Ectodermal cell (in vitro differentiated cells): ENCODE measurements around the gene CFDP1.
A peak's percentile ranks its signal among the peaks of the same experiment; 100 is the strongest.

ENCODE experiments used
- H3K27ac ChIP-seq: 2 replicates; pipeline ENCODE4 v1.7.0; 2013; ENCODE audit warnings: mild to moderate bottlenecking, low read depth, low read length; ENCODE audit not compliant: insufficient read depth, poor library complexity, severe bottlenecking
- H3K27me3 ChIP-seq: 2 replicates; pipeline ENCODE4 v1.7.0; 2013; ENCODE audit warnings: mild to moderate bottlenecking, low read length; ENCODE audit not compliant: insufficient read depth, control insufficient read depth, poor library complexity, severe bottlenecking
- H3K36me3 ChIP-seq: one replicate; pipeline ENCODE4 v1.7.0; 2013; ENCODE audit warnings: low read length; ENCODE audit not compliant: control insufficient read depth, insufficient read depth
- H3K4me1 ChIP-seq: one replicate; pipeline ENCODE4 v1.7.0; 2013; ENCODE audit warnings: low read length; ENCODE audit not compliant: control insufficient read depth, insufficient read depth
- H3K4me3 ChIP-seq: 2 replicates; pipeline ENCODE4 v1.7.0; 2013; ENCODE audit warnings: low read depth, low read length, control low read depth; ENCODE audit not compliant: insufficient read depth
- H3K9me3 ChIP-seq: 2 replicates; pipeline ENCODE4 v1.7.0; 2013; ENCODE audit warnings: mild to moderate bottlenecking, low read length, moderate library complexity; ENCODE audit not compliant: control insufficient read depth
- WGBS, 2 experiments: methylation state at CpG; one replicate each; pipeline ENCODE4 v1.1.7; 2013; ENCODE audit warnings: missing lambda C conversion rate in 2 of 2; 5-methylcytosine and 5-hydroxymethylcytosine counted together

CFDP1 gene

GRCh38 chr16:75376475-75377161, 56.7 kb downstream of the CFDP1 start:
- WGBS, 2 experiments: 87 to 89% methylated on average over 7 of the region's 7 CpGs
- Histone ChIP-seq H3K4me3 (no peak overlapping the region), H3K27ac (peak overlapping the region; percentile 22), H3K36me3 (no peaks in the 10 kb centered on the region), H3K9me3 (no peaks in the 10 kb centered on the region), H3K4me1 (peaks cover 19% of the 10 kb centered on the region), H3K27me3 (no peaks in the 10 kb centered on the region)

DNA sequence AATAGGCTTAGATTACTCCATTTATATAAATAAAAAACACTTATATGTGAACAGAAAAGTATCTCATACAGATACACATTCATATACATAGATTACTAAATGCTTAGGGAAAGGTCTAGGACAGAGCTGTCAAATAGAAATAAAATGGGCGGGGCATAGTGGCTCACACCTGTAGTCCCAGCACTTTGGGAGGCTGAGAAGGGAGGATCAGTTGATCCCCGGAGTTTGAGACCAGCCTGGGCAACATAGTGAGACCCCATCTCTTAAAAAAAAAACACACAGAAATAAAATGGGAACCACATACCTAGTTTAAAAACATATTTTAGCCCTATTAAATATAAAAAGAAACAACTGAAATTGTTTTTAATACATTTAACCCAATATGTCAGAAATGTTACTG, 58.9 kb downstream of the CFDP1 start:
- Histone ChIP-seq H3K36me3 (no peaks in the 10 kb centered on the region), H3K27me3 (no peaks in the 10 kb centered on the region), H3K27ac (no peak overlapping the region), H3K4me3 (no peak overlapping the region), H3K9me3 (no peaks in the 10 kb centered on the region), H3K4me1 (peaks cover 19% of the 10 kb centered on the region)
- 89 to 99% methylated on average over 2 of the region's 2 CpGs for WGBS, 2 experiments

- no peaks in the 10 kb centered on the region for H3K27me3 ChIP-seq
- H3K4me3 ChIP-seq: no peak overlapping the region
- 95 to 97% methylated on average over 2 to 3 of the region's 3 CpGs for WGBS, 2 experiments
- no peak overlapping the region for H3K27ac ChIP-seq
- no peaks in the 10 kb centered on the region for H3K9me3 ChIP-seq
- peaks cover 8% of the 10 kb centered on the region for H3K4me1 ChIP-seq
- H3K36me3 ChIP-seq: no peaks in the 10 kb centered on the region
Observed at GRCh38 chr16:75372236-75372856, 61.0 kb downstream of the CFDP1 start.

GRCh38 chr16:75371171-75371570, 62.1 kb downstream of the CFDP1 start:
- Histone ChIP-seq H3K27ac (no peak overlapping the region), H3K9me3 (no peaks in the 10 kb centered on the region), H3K36me3 (no peaks in the 10 kb centered on the region), H3K27me3 (no peaks in the 10 kb centered on the region), H3K4me3 (no peak overlapping the region), H3K4me1 (no peaks in the 10 kb centered on the region)
- 75 to 97% methylated on average over 1 to 3 of the region's 3 CpGs for WGBS, 2 experiments

DNA sequence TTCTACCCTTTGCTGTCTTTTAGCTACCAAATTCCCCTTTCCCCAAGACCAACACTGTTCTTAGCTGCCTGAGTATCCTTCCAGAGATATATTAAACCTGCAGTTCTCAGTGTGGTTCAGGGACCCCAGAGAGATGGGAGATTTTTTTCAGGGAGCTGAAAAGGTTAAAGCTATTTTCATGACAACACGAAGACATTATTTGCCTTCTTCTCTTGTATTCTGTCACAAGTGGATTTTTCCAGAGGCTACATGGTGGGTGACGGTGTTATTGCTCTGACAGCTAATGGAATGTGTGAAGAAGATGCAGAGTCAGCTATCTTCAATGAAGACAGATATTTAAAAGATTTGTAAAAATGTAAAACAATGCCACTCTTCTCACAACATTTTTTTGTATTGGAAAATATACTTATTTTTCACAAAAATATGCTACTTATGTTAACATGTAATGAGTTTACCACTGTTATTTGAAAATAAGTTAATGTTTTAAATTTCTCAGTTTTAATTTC, 69.0 kb downstream of the CFDP1 start:
- no peak overlapping the region for H3K4me3 ChIP-seq
- no peaks in the 10 kb centered on the region for H3K9me3 ChIP-seq
- no peaks in the 10 kb centered on the region for H3K27me3 ChIP-seq
- 90 to 100% methylated on average over 2 of the region's 2 CpGs for WGBS, 2 experiments
- no peak overlapping the region for H3K27ac ChIP-seq
- H3K4me1 ChIP-seq: no peaks in the 10 kb centered on the region
- no peaks in the 10 kb centered on the region for H3K36me3 ChIP-seq

DNA sequence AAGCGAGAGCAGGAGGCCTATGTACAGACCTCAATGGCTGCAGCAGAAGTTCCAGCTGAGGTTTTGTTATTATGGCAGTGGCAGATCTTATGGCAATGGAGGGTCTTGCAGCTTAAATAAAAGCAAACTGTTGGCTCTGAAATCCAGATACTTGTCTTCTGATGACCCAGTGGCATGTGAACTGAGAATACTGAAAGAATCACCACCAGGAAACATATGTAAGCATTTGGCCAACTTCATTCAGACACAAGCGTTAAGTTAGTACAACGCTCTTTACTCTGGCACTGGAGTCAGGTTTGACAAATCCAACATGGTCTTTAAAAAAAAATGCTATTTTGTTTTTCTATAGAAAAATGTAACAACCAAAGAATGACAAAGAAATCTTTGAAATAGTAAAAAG, 70.5 kb downstream of the CFDP1 start:
- Histone ChIP-seq H3K4me1 (no peaks in the 10 kb centered on the region), H3K27me3 (no peaks in the 10 kb centered on the region), H3K4me3 (no peak overlapping the region), H3K27ac (peak overlapping the region; percentile 44), H3K36me3 (no peaks in the 10 kb centered on the region), H3K9me3 (no peaks in the 10 kb centered on the region)
- 93 to 95% methylated on average over 3 of the region's 3 CpGs for WGBS, 2 experiments

DNA sequence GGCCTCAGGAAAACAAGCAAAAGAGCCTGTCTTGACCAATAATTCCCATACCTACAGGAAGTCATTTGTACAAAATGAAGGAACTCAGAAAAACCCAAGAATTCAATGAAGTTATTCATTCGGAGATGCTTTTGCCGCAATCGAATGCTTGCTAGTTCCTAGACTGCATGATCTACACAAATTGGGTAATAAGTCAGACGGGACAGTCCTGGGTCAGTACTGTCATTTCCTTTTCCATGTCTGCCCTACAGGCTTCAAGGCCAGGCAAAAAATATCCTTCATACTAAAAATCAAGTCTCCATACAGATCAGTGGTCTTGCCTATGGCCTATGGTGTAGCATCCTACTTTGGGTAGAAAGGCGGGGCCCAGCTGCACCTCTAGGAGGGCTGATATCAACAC, 71.4 kb downstream of the CFDP1 start:
- no peaks in the 10 kb centered on the region for H3K9me3 ChIP-seq
- H3K27me3 ChIP-seq: no peaks in the 10 kb centered on the region
- H3K4me3 ChIP-seq: no peak overlapping the region
- WGBS, 2 experiments: 94 to 95% methylated on average over 5 of the region's 5 CpGs
- no peak overlapping the region for H3K27ac ChIP-seq
- H3K36me3 ChIP-seq: no peaks in the 10 kb centered on the region
- H3K4me1 ChIP-seq: no peaks in the 10 kb centered on the region

GRCh38 chr16:75354170-75354569, 79.1 kb downstream of the CFDP1 start:
- no peak overlapping the region for H3K4me3 ChIP-seq
- H3K27ac ChIP-seq: no peak overlapping the region
- no peaks in the 10 kb centered on the region for H3K9me3 ChIP-seq
- no peaks in the 10 kb centered on the region for H3K27me3 ChIP-seq
- no peaks in the 10 kb centered on the region for H3K36me3 ChIP-seq
- no peaks in the 10 kb centered on the region for H3K4me1 ChIP-seq
- 94 to 96% methylated on average over 3 of the region's 3 CpGs for WGBS, 2 experiments

DNA sequence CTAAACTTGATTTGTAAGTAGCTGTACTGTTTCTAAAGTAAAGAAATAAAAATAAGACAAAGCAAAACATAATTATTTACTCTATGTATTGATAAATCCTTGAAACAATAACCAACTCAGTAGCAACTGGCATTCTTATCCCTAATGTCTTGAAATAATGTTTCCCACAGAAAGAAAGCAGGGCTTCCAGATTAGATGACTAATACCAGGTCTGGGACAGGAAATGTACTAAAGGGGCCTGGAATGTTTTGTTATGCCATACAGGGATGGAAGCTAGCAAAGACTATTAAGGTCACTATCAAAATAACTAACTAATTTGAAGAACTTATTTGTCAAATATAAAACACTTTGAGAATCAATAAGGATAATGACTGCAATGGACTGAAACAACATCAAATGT, 82.1 kb downstream of the CFDP1 start:
- Histone ChIP-seq H3K36me3 (no peaks in the 10 kb centered on the region), H3K4me3 (no peak overlapping the region), H3K9me3 (no peaks in the 10 kb centered on the region), H3K27ac (no peak overlapping the region), H3K4me1 (no peaks in the 10 kb centered on the region), H3K27me3 (no peaks in the 10 kb centered on the region)

GRCh38 chr16:75345711-75346110, 87.6 kb downstream of the CFDP1 start:
- peaks cover 5% of the 10 kb centered on the region for H3K4me1 ChIP-seq
- H3K27ac ChIP-seq: no peak overlapping the region
- no peaks in the 10 kb centered on the region for H3K36me3 ChIP-seq
- no peaks in the 10 kb centered on the region for H3K9me3 ChIP-seq
- 96 to 99% methylated on average over 2 of the region's 2 CpGs for WGBS, 2 experiments
- no peaks in the 10 kb centered on the region for H3K27me3 ChIP-seq
- H3K4me3 ChIP-seq: no peak overlapping the region
